H9 (cell line): Measurements from ENCODE around the gene SMYD1. TPM values are rescaled to one million over a fixed set of nuclear protein-coding genes. Genes with fewer than 3 reads are reported as not detected.

Experiments used
- DNase-seq: peaks from one replicate; pipeline ENCODE4 v3.0.0-alpha.2; 2017
- H2AFZ ChIP-seq: one replicate; pipeline ENCODE4 v1.6.1; 2013; ENCODE audit warnings: mild to moderate bottlenecking, low read length, control low read depth, moderate library complexity
- H2AK5ac ChIP-seq: 2 replicates; pipeline ENCODE4 v1.6.1; 2013; ENCODE audit warnings: low read length, control low read depth, mixed read lengths; ENCODE audit not compliant: insufficient read length
- H2BK120ac ChIP-seq: one replicate; pipeline ENCODE4 v1.6.1; 2013; ENCODE audit warnings: low read depth, mild to moderate bottlenecking, low read length, control low read depth, inconsistent platforms; ENCODE audit not compliant: poor library complexity, severe bottlenecking
- H2BK12ac ChIP-seq: 2 replicates; pipeline ENCODE4 v1.6.1; 2013; ENCODE audit warnings: low read length, control low read depth, mixed read lengths, low read depth; ENCODE audit not compliant: insufficient read length
- H2BK15ac ChIP-seq: 2 replicates; pipeline ENCODE4 v1.6.1; 2013; ENCODE audit warnings: low read depth, low read length, control low read depth
- H2BK20ac ChIP-seq: one replicate; pipeline ENCODE4 v1.6.1; 2013; ENCODE audit warnings: low read depth, mild to moderate bottlenecking, low read length, control low read depth, inconsistent platforms; ENCODE audit not compliant: poor library complexity, severe bottlenecking
- H2BK5ac ChIP-seq: 2 replicates; pipeline ENCODE4 v1.6.1; 2013; ENCODE audit warnings: low read length, control low read depth, mixed read lengths; ENCODE audit not compliant: insufficient read length
- H3K14ac ChIP-seq: 2 replicates; pipeline ENCODE4 v1.6.1; 2013; ENCODE audit warnings: low read length, control low read depth; ENCODE audit not compliant: insufficient read depth
- H3K18ac ChIP-seq: 2 replicates; pipeline ENCODE4 v1.6.1; 2013; ENCODE audit warnings: low read depth, mild to moderate bottlenecking, mixed read lengths, low read length, control low read depth; ENCODE audit not compliant: insufficient read length
- H3K23ac ChIP-seq: 2 replicates; pipeline ENCODE4 v1.6.1; 2013; ENCODE audit warnings: low read length, control low read depth, mixed read lengths, low read depth; ENCODE audit not compliant: insufficient read length
- H3K23me2 ChIP-seq: 2 replicates; pipeline ENCODE4 v1.6.1; 2013; ENCODE audit warnings: low read depth, mild to moderate bottlenecking, mixed read lengths, low read length, control low read depth; ENCODE audit not compliant: insufficient read length, poor library complexity, severe bottlenecking
- H3K27ac ChIP-seq: 2 replicates; pipeline ENCODE4 v1.5.1; 2013; ENCODE audit warnings: low read length, control low read depth, mixed read lengths, low read depth; ENCODE audit not compliant: insufficient read length
- H3K27me3 ChIP-seq: 2 replicates; pipeline ENCODE4 v1.6.1; 2013; ENCODE audit warnings: low read length, control low read depth, inconsistent platforms; ENCODE audit not compliant: insufficient read depth
- H3K4ac ChIP-seq: 2 replicates; pipeline ENCODE4 v1.6.1; 2013; ENCODE audit warnings: low read depth, mild to moderate bottlenecking, control low read depth, inconsistent platforms, low read length, moderate library complexity
- H3K4me1 ChIP-seq: 2 replicates; pipeline ENCODE4 v1.6.1; 2013; ENCODE audit warnings: low read length, control low read depth, inconsistent platforms; ENCODE audit not compliant: insufficient read depth
- H3K4me2 ChIP-seq: 2 replicates; pipeline ENCODE4 v1.6.1; 2013; ENCODE audit warnings: low read length, control low read depth, mixed read lengths; ENCODE audit not compliant: insufficient read length, insufficient read depth
- H3K56ac ChIP-seq: 2 replicates; pipeline ENCODE4 v1.6.1; 2013; ENCODE audit warnings: low read depth, mild to moderate bottlenecking, mixed read lengths, low read length, control low read depth; ENCODE audit not compliant: insufficient read length
- H3K79me1 ChIP-seq: 2 replicates; pipeline ENCODE4 v1.6.1; 2013; ENCODE audit warnings: low read depth, mild to moderate bottlenecking, moderate library complexity, low read length, control low read depth, inconsistent platforms; ENCODE audit not compliant: insufficient read depth, poor library complexity, severe bottlenecking
- H3K79me2 ChIP-seq: 2 replicates; pipeline ENCODE4 v1.6.1; 2013; ENCODE audit warnings: low read length, control low read depth, inconsistent platforms; ENCODE audit not compliant: insufficient read depth
- H3K9ac ChIP-seq: 2 replicates; pipeline ENCODE4 v1.6.1; 2013; ENCODE audit warnings: low read length, control low read depth, mixed read lengths; ENCODE audit not compliant: insufficient read length; ENCODE audit errors: extremely low read depth
- H3K9me3 ChIP-seq: one replicate; pipeline ENCODE4 v1.6.1; 2013; ENCODE audit warnings: low read depth, low read length, inconsistent platforms; ENCODE audit not compliant: control insufficient read depth
- H3T11ph ChIP-seq: one replicate; pipeline ENCODE4 v1.6.1; 2013; ENCODE audit warnings: mild to moderate bottlenecking, low read length, control low read depth, inconsistent platforms
- H4K20me1 ChIP-seq: one replicate; pipeline ENCODE4 v1.6.1; 2013; ENCODE audit not compliant: control insufficient read depth, insufficient read length, insufficient read depth
- H4K5ac ChIP-seq: 2 replicates; pipeline ENCODE4 v1.6.1; 2013; ENCODE audit warnings: low read depth, mild to moderate bottlenecking, mixed read lengths, low read length, control low read depth; ENCODE audit not compliant: insufficient read length
- H4K8ac ChIP-seq: replicated peaks from 2 replicates; pipeline ENCODE4 v1.6.1; 2013; ENCODE audit warnings: low read length, control low read depth, mixed read lengths, low read depth; ENCODE audit not compliant: insufficient read length
- H4K91ac ChIP-seq: 2 replicates; pipeline ENCODE4 v1.6.1; 2013; ENCODE audit warnings: low read depth, mild to moderate bottlenecking, moderate library complexity, mixed read lengths, low read length, control low read depth; ENCODE audit not compliant: insufficient read length
- H3K27ac Mint-ChIP-seq, 3 experiments: 2 replicates in 2 of 3; 3 replicates in 1 of 3; pipeline ENCODE4 v1.8.0; 2020 to 2021; ENCODE audit warnings: mixed read lengths in 3 of 3, mild to moderate bottlenecking in 1 of 3, moderate library complexity in 1 of 3
- H3K27me3 Mint-ChIP-seq: 2 replicates; pipeline ENCODE4 v1.8.0; 2021; ENCODE audit warnings: low read depth, mild to moderate bottlenecking, moderate library complexity, mixed read lengths
- H3K36me3 Mint-ChIP-seq, 3 experiments: 2 replicates in 2 of 3; 3 replicates in 1 of 3; pipeline ENCODE4 v1.8.0; 2020 to 2021; ENCODE audit warnings: low read depth in 3 of 3, mixed read lengths in 3 of 3; ENCODE audit not compliant: insufficient read depth in 1 of 3
- H3K4me1 Mint-ChIP-seq, 2 experiments: 2 replicates each; pipeline ENCODE4 v1.8.0; 2020; ENCODE audit warnings: mixed read lengths in 2 of 2
- H3K4me3 Mint-ChIP-seq, 2 experiments: 2 replicates in 1 of 2; 3 replicates in 1 of 2; pipeline ENCODE4 v1.8.0; 2020 to 2021; ENCODE audit warnings: mild to moderate bottlenecking in 2 of 2, mixed read lengths in 2 of 2, moderate library complexity in 1 of 2
- H3K9me3 Mint-ChIP-seq, 2 experiments: 2 replicates in 1 of 2; 3 replicates in 1 of 2; pipeline ENCODE4 v1.8.0; 2020; ENCODE audit warnings: mild to moderate bottlenecking in 2 of 2, mixed read lengths in 2 of 2, moderate library complexity in 1 of 2
- WGBS: extraction: QIAGEN DNeasy Blood & Tissue Kit; methylation state at CpG from one replicate; pipeline ENCODE4 v1.1.7; 2013; ENCODE audit warnings: missing lambda C conversion rate, low lambda C conversion rate, mixed read lengths; ENCODE audit not compliant: insufficient read length; ENCODE audit errors: extremely low coverage; 5-methylcytosine and 5-hydroxymethylcytosine counted together
- total RNA-seq: library from RNA; stranded (reverse); gene quantifications from 2 replicates; pipeline ENCODE4 v1.2.1, GENCODE V29; 2021
- TF ChIP-seq, protein P1 (sequence below): fragments of 200-600 bp; sonication (generic); conservative IDR thresholded peaks from 3 replicates; pipeline ENCODE4 v1.8.0; 2021; ENCODE audit warnings: antibody characterized with exemption, mild to moderate bottlenecking

Gene SMYD1
- total RNA-seq, 1 experiment from 2014 or later: not detected

GRCh38 chr2:88088999-88089398 lies 21.4 kb downstream of the SMYD1 start:
- no peak overlapping the region for H3K27ac Mint-ChIP-seq
- Histone ChIP-seq H3K9me3 (no peaks in the 10 kb centered on the region), H3K4me2 (no peak overlapping the region), H3K23ac (no peak overlapping the region), H3K27ac (no peak overlapping the region), H3K23me2 (no peaks in the 10 kb centered on the region), H2BK20ac (no peak overlapping the region), H2AFZ (no peak overlapping the region), H4K8ac (no peak overlapping the region), H3T11ph (no peak overlapping the region), H4K91ac (no peak overlapping the region), H3K4me1 (no peaks in the 10 kb centered on the region), H4K5ac (no peak overlapping the region), H3K9ac (no peak overlapping the region), H3K79me2 (no peaks in the 10 kb centered on the region), H2BK5ac (no peak overlapping the region), H2BK15ac (no peak overlapping the region), H3K56ac (no peak overlapping the region), H2BK120ac (no peak overlapping the region), H3K4ac (no peak overlapping the region), H3K18ac (no peak overlapping the region), H3K14ac (no peak overlapping the region), H2BK12ac (no peak overlapping the region), H3K27me3 (no peaks in the 10 kb centered on the region), H2AK5ac (no peak overlapping the region), H4K20me1 (no peaks in the 10 kb centered on the region), H3K79me1 (no peaks in the 10 kb centered on the region)
- H3K4me3 Mint-ChIP-seq: no peak overlapping the region
- no peaks in the 10 kb centered on the region; the same call in 1 of the 2 replicates for H3K27me3 Mint-ChIP-seq
- H3K4me1 Mint-ChIP-seq: peaks cover 0 to under 1% of the 10 kb centered on the region in 2 experiments; a peak in 3 of 4 replicates
- no peaks in the 10 kb centered on the region for H3K9me3 Mint-ChIP-seq
- no CpG with 5 or more reads among the region's 2 CpGs for WGBS
- no peak for DNase-seq
- TF ChIP-seq, protein P1, sequence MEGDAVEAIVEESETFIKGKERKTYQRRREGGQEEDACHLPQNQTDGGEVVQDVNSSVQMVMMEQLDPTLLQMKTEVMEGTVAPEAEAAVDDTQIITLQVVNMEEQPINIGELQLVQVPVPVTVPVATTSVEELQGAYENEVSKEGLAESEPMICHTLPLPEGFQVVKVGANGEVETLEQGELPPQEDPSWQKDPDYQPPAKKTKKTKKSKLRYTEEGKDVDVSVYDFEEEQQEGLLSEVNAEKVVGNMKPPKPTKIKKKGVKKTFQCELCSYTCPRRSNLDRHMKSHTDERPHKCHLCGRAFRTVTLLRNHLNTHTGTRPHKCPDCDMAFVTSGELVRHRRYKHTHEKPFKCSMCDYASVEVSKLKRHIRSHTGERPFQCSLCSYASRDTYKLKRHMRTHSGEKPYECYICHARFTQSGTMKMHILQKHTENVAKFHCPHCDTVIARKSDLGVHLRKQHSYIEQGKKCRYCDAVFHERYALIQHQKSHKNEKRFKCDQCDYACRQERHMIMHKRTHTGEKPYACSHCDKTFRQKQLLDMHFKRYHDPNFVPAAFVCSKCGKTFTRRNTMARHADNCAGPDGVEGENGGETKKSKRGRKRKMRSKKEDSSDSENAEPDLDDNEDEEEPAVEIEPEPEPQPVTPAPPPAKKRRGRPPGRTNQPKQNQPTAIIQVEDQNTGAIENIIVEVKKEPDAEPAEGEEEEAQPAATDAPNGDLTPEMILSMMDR: no peak
- no peaks in the 10 kb centered on the region for H3K36me3 Mint-ChIP-seq
